SH-SY5Y (cell line): ENCODE measurements around the gene CLIP3.

Source experiments
- GATA2 ChIP-seq: IDR thresholded peaks from 2 replicates; pipeline ENCODE4 v1.6.1; 2011; ENCODE audit warnings: mild to moderate bottlenecking, low read depth, low read length
- GATA3 ChIP-seq: IDR thresholded peaks from 2 replicates; pipeline ENCODE4 v1.6.1; 2011; ENCODE audit warnings: low read depth, mild to moderate bottlenecking, low read length, moderate library complexity

- TF ChIP-seq GATA3 (no peak), GATA2 (no peak)
Observed at GRCh38 chr19:36027696-36028095, 5.0 kb downstream of the CLIP3 start.
